Naive thymus-derived CD4-positive, alpha-beta T cell (primary cell): ENCODE measurements around the gene PRSS56. TPM values are rescaled to one million over a fixed set of nuclear protein-coding genes. Genes with fewer than 3 reads are reported as not detected.

Experiments used
- ATAC-seq: fragments of 150-1000 bp; cut with Tn5 transposase; 2 replicates; pipeline ENCODE4 v1.10.0; 2021; ENCODE audit warnings: mild to moderate bottlenecking, moderate library complexity
- CTCF ChIA-PET: fragments of 350-600 bp; sonication (Branson Sonifier 250); formaldehyde crosslinking; loops from one replicate; lab custom pipeline; 2021; ENCODE audit warnings: antibody characterized with exemption; lab: Charles Lee
- POLR2A ChIA-PET: fragments of 350-600 bp; sonication (Branson Sonifier 250); formaldehyde crosslinking; loops from one replicate; lab custom pipeline; 2021; ENCODE audit warnings: antibody characterized with exemption, inconsistent platforms; lab: Charles Lee
- DNase-seq, 9 donors: peaks; one replicate each; pipeline versions ENCODE4 v3.0.0 to v3.0.0-alpha.2; 2020 to 2022; ENCODE audit warnings: mixed read lengths in 1 of 9
- H3K27ac ChIP-seq: one replicate; pipeline ENCODE4 v1.7.0; 2013; ENCODE audit warnings: mild to moderate bottlenecking, low read depth, low read length, moderate library complexity
- H3K27me3 ChIP-seq, 2 donors: one replicate each; pipeline ENCODE4 v1.7.0; 2013; ENCODE audit warnings: low read length in 2 of 2, mild to moderate bottlenecking in 2 of 2, moderate library complexity in 2 of 2; ENCODE audit not compliant: control insufficient read depth in 2 of 2, insufficient read depth in 2 of 2
- H3K36me3 ChIP-seq, 3 experiments: 1 replicate in 2 of 3; 2 replicates in 1 of 3; pipeline ENCODE4 v1.7.0; 2013; ENCODE audit warnings: low read length in 3 of 3, mild to moderate bottlenecking in 3 of 3, moderate library complexity in 1 of 3; ENCODE audit not compliant: insufficient read depth in 3 of 3, control insufficient read depth in 2 of 3
- H3K4me1 ChIP-seq, 2 donors: one replicate each; pipeline ENCODE4 v1.7.0; 2013; ENCODE audit warnings: low read length in 2 of 2, mild to moderate bottlenecking in 2 of 2, moderate library complexity in 1 of 2; ENCODE audit not compliant: control insufficient read depth in 2 of 2, insufficient read depth in 2 of 2
- H3K4me3 ChIP-seq: 2 replicates; pipeline ENCODE4 v1.7.0; 2013; ENCODE audit warnings: mild to moderate bottlenecking, low read length
- H3K9me3 ChIP-seq, 3 experiments: 1 replicate in 2 of 3; 2 replicates in 1 of 3; pipeline ENCODE4 v1.7.0; 2013; ENCODE audit warnings: low read length in 3 of 3; ENCODE audit not compliant: control insufficient read depth in 2 of 3
- H3K27ac Mint-ChIP-seq, 9 donors: one replicate each; pipeline ENCODE4 v1.8.0; 2020 to 2022; ENCODE audit warnings: mixed read lengths in 9 of 9, mild to moderate bottlenecking in 8 of 9, moderate library complexity in 5 of 9, inconsistent platforms in 2 of 9
- H3K27me3 Mint-ChIP-seq, 5 donors: one replicate each; pipeline ENCODE4 v1.8.0; 2021 to 2022; ENCODE audit warnings: mixed read lengths in 5 of 5, mild to moderate bottlenecking in 1 of 5
- H3K36me3 Mint-ChIP-seq, 5 donors: one replicate each; pipeline ENCODE4 v1.8.0; 2020 to 2022; ENCODE audit warnings: mixed read lengths in 5 of 5, mild to moderate bottlenecking in 3 of 5, inconsistent platforms in 1 of 5
- H3K4me1 Mint-ChIP-seq, 7 donors: one replicate each; pipeline ENCODE4 v1.8.0; 2020 to 2022; ENCODE audit warnings: mixed read lengths in 7 of 7, mild to moderate bottlenecking in 3 of 7, inconsistent platforms in 1 of 7
- H3K4me3 Mint-ChIP-seq, 10 donors: one replicate each; pipeline ENCODE4 v1.8.0; 2020 to 2022; ENCODE audit warnings: mild to moderate bottlenecking in 10 of 10, mixed read lengths in 10 of 10, moderate library complexity in 6 of 10, inconsistent platforms in 2 of 10
- H3K9me3 Mint-ChIP-seq, 11 donors: one replicate each; pipeline ENCODE4 v1.8.0; 2020 to 2022; ENCODE audit warnings: mixed read lengths in 11 of 11, mild to moderate bottlenecking in 4 of 11, inconsistent platforms in 1 of 11, moderate library complexity in 1 of 11
- intact Hi-C, 2 donors: fragments of 100-400 bp; cut with micrococcal nuclease; formaldehyde crosslinking; loops; one replicate each; pipeline ENCODE4 v1.15.1; 2023
- polyA plus RNA-seq, 2 donors: library from polyadenylated mRNA; unstranded; fragments of 300-500 nt; fragmentation: Illumina TruSeq; gene quantifications; one replicate each; pipeline ENCODE4 v1.2.3, GENCODE V29; 2021
- total RNA-seq, 6 experiments: library from RNA in 5 of 6; stranded (reverse) in 5 of 6; gene quantifications; 1 replicate in 5 of 6; 2 replicates in 1 of 6; pipeline ENCODE4 v1.2.3 and lab custom pipeline; 2021 to 2026

The PRSS56 gene
- total and polyA plus RNA-seq, 7 experiments from 2014 or later: not detected

GRCh38 chr2:232496501-232497270 is 23.5 kb upstream of the PRSS56 start:
- Histone ChIP-seq H3K4me3 (no peak overlapping the region), H3K36me3 (no peaks in the 10 kb centered on the region), H3K27ac (no peak overlapping the region), H3K4me1 (no peaks in the 10 kb centered on the region), H3K9me3 (no peaks in the 10 kb centered on the region), H3K27me3 (no peaks in the 10 kb centered on the region)
- POLR2A ChIA-PET: no interaction called here
- DNase-seq: no peak
- no peak overlapping the region for H3K4me3 Mint-ChIP-seq
- intact Hi-C loops: no loop called here
- H3K27ac Mint-ChIP-seq: no peak overlapping the region
- no peak for ATAC-seq
- no peaks in the 10 kb centered on the region for H3K36me3 Mint-ChIP-seq
- CTCF ChIA-PET: no interaction called here
- H3K9me3 Mint-ChIP-seq: no peaks in the 10 kb centered on the region
- H3K4me1 Mint-ChIP-seq: no peaks in the 10 kb centered on the region
- H3K27me3 Mint-ChIP-seq: peaks cover 15 to 23% (median 21%) of the 10 kb centered on the region in 5 donors

GRCh38 chr2:232497348-232497747 is 22.8 kb upstream of the PRSS56 start:
- ATAC-seq (no peak), DNase-seq (no peak)
- intact Hi-C loops: no loop called here
- Mint-ChIP-seq H3K4me3 (no peak overlapping the region), H3K4me1 (peaks cover 0 to 1% (median 0%) of the 10 kb centered on the region in 7 donors), H3K36me3 (no peaks in the 10 kb centered on the region), H3K9me3 (no peaks in the 10 kb centered on the region), H3K27ac (no peak overlapping the region), H3K27me3 (peaks cover 15 to 30% (median 21%) of the 10 kb centered on the region in 5 donors)
- CTCF ChIA-PET: no interaction called here
- POLR2A ChIA-PET: interaction anchor here (0.5 kb wide), 1 partner anchor 609 kb away, joined by 3 read pairs; no protein-coding TSS in a partner anchor
- H3K4me1 ChIP-seq: peaks cover 0 to 2% of the 10 kb centered on the region in 2 donors
- H3K36me3 ChIP-seq: no peaks in the 10 kb centered on the region
- no peaks in the 10 kb centered on the region for H3K9me3 ChIP-seq
- no peak overlapping the region for H3K27ac ChIP-seq
- no peaks in the 10 kb centered on the region for H3K27me3 ChIP-seq
- no peak overlapping the region for H3K4me3 ChIP-seq

- POLR2A ChIA-PET: no interaction called here
- CTCF ChIA-PET: no interaction called here
- Mint-ChIP-seq H3K27me3 (peaks cover 18 to 29% (median 21%) of the 10 kb centered on the region in 5 donors), H3K9me3 (no peaks in the 10 kb centered on the region), H3K4me3 (no peak overlapping the region), H3K4me1 (peaks cover 0 to 4% (median 0%) of the 10 kb centered on the region in 7 donors), H3K36me3 (no peaks in the 10 kb centered on the region), H3K27ac (no peak overlapping the region)
- Histone ChIP-seq H3K4me3 (no peak overlapping the region), H3K9me3 (no peaks in the 10 kb centered on the region), H3K4me1 (peaks cover 0 to 4% of the 10 kb centered on the region in 2 donors), H3K27ac (no peak overlapping the region), H3K36me3 (no peaks in the 10 kb centered on the region), H3K27me3 (peaks cover 0 to 1% of the 10 kb centered on the region in 2 donors)
- ATAC-seq: no peak
- no peak for DNase-seq
- intact Hi-C loops: no loop called here
Observed at GRCh38 chr2:232498452-232498851, 21.7 kb upstream of the PRSS56 start.

GRCh38 chr2:232501331-232501771 is 18.8 kb upstream of the PRSS56 start:
- H3K27me3 Mint-ChIP-seq: peaks cover 30 to 57% (median 42%) of the 10 kb centered on the region in 5 donors
- H3K9me3 Mint-ChIP-seq: no peaks in the 10 kb centered on the region
- no peaks in the 10 kb centered on the region for H3K36me3 ChIP-seq
- peaks cover 0 to 4% of the 10 kb centered on the region in 2 donors for H3K4me1 ChIP-seq
- ATAC-seq (no peak), DNase-seq (no peak)
- H3K27me3 ChIP-seq: peaks cover 0 to 7% of the 10 kb centered on the region in 2 donors
- no peak overlapping the region for H3K4me3 ChIP-seq
- no peak overlapping the region for H3K27ac Mint-ChIP-seq
- H3K4me1 Mint-ChIP-seq: peaks cover 0 to 9% (median 4%) of the 10 kb centered on the region in 7 donors
- no peaks in the 10 kb centered on the region for H3K9me3 ChIP-seq
- intact Hi-C loops: no loop called here
- ChIA-PET CTCF (no interaction called here), POLR2A (no interaction called here)
- H3K36me3 Mint-ChIP-seq: no peaks in the 10 kb centered on the region
- no peak overlapping the region for H3K27ac ChIP-seq
- H3K4me3 Mint-ChIP-seq: peak overlapping the region in 2 of 10 donors; percentile 49 to 81

GRCh38 chr2:232501794-232502390 is 18.3 kb upstream of the PRSS56 start:
- H3K9me3 Mint-ChIP-seq: no peaks in the 10 kb centered on the region
- H3K4me1 ChIP-seq: peaks cover 0 to 4% of the 10 kb centered on the region in 2 donors
- no peaks in the 10 kb centered on the region for H3K36me3 ChIP-seq
- DNase-seq (no peak), ATAC-seq (no peak)
- H3K27me3 ChIP-seq: peaks cover 0 to 7% of the 10 kb centered on the region in 2 donors
- no peak overlapping the region for H3K27ac Mint-ChIP-seq
- peaks cover 0 to 9% (median 4%) of the 10 kb centered on the region in 7 donors for H3K4me1 Mint-ChIP-seq
- H3K4me3 ChIP-seq: no peak overlapping the region
- no peaks in the 10 kb centered on the region for H3K9me3 ChIP-seq
- ChIA-PET CTCF (no interaction called here), POLR2A (no interaction called here)
- H3K27ac ChIP-seq: no peak overlapping the region
- H3K27me3 Mint-ChIP-seq: peaks cover 30 to 60% (median 42%) of the 10 kb centered on the region in 5 donors
- intact Hi-C loops: no loop called here
- H3K36me3 Mint-ChIP-seq: no peaks in the 10 kb centered on the region
- peak overlapping the region in 2 of 10 donors; percentile 49 to 81 for H3K4me3 Mint-ChIP-seq

- H3K4me1 Mint-ChIP-seq: peaks cover 0 to 9% (median 4%) of the 10 kb centered on the region in 7 donors
- ATAC-seq (peak; percentile 48), DNase-seq (peak in 5 of 9 donors; percentile 9 to 44 (median 34))
- Histone ChIP-seq H3K4me1 (peaks cover 0 to 4% of the 10 kb centered on the region in 2 donors), H3K36me3 (no peaks in the 10 kb centered on the region), H3K4me3 (no peak overlapping the region), H3K9me3 (no peaks in the 10 kb centered on the region), H3K27ac (no peak overlapping the region), H3K27me3 (peaks cover 0 to 7% of the 10 kb centered on the region in 2 donors)
- H3K9me3 Mint-ChIP-seq: no peaks in the 10 kb centered on the region
- peaks cover 34 to 60% (median 42%) of the 10 kb centered on the region in 5 donors for H3K27me3 Mint-ChIP-seq
- intact Hi-C loops: no loop called here
- H3K27ac Mint-ChIP-seq: peak overlapping the region in 6 of 9 donors; percentile 17 to 75 (median 56)
- ChIA-PET CTCF (no interaction called here), POLR2A (no interaction called here)
- H3K4me3 Mint-ChIP-seq: peak overlapping the region; percentile 40 to 81 (median 67)
- no peaks in the 10 kb centered on the region for H3K36me3 Mint-ChIP-seq
Observed at GRCh38 chr2:232502511-232502910, 17.7 kb upstream of the PRSS56 start.
